PC-9 (cell line): ENCODE data around the gene RRH. TPM values are rescaled to one million over a fixed set of nuclear protein-coding genes. Genes with fewer than 3 reads are reported as not detected.

Experiments used
- BruUV-seq: library from RNA; stranded (reverse); fragments of 400-500 nt; replicated peaks from 2 replicates; lab custom pipeline; 2021; lab: Mats Ljungman, UMichigan
- CTCF ChIA-PET: fragments of 300-600 bp; sonication (Branson Sonifier 250); formaldehyde crosslinking; loops from one replicate; lab custom pipeline; 2022; ENCODE audit warnings: antibody characterized with exemption; lab: Charles Lee
- POLR2A ChIA-PET: fragments of 300-600 bp; sonication (Branson Sonifier 250); formaldehyde crosslinking; loops from one replicate; lab custom pipeline; 2022; ENCODE audit warnings: antibody characterized with exemption; ENCODE audit not compliant: unreplicated experiment; lab: Charles Lee
- DNase-seq, 2 experiments: peaks; one replicate each; pipeline versions ENCODE4 v3.0.0 to v3.0.0-alpha.2; 2015 to 2022; ENCODE audit warnings: mixed read lengths in 1 of 2
- H2AFZ ChIP-seq: fragments of 200-600 bp; sonication (generic); 2 replicates; pipeline ENCODE4 v1.8.1; 2017; ENCODE audit warnings: antibody characterized with exemption
- H3F3A ChIP-seq: fragments of 200-600 bp; sonication (generic); 2 replicates; pipeline ENCODE4 v1.8.1; 2017; ENCODE audit warnings: antibody characterized with exemption, mild to moderate bottlenecking, low read depth; ENCODE audit not compliant: insufficient read depth
- H3K27ac ChIP-seq: fragments of 200-600 bp; sonication (generic); 2 replicates; pipeline ENCODE4 v1.6.1; 2016; ENCODE audit warnings: mixed run types
- H3K27me3 ChIP-seq: fragments of 200-600 bp; sonication (generic); 2 replicates; pipeline ENCODE4 v1.6.1; 2016; ENCODE audit warnings: low read depth, mixed run types; ENCODE audit not compliant: insufficient read depth
- H3K36me3 ChIP-seq: fragments of 200-600 bp; sonication (generic); 2 replicates; pipeline ENCODE4 v1.6.1; 2016; ENCODE audit warnings: low read depth, mixed run types
- H3K4me1 ChIP-seq: fragments of 200-600 bp; sonication (generic); replicated peaks from 2 replicates; pipeline ENCODE4 v1.6.1; 2016; ENCODE audit warnings: mixed run types; ENCODE audit not compliant: insufficient read depth
- H3K4me2 ChIP-seq: fragments of 200-600 bp; sonication (generic); 2 replicates; pipeline ENCODE4 v1.6.1; 2017; ENCODE audit warnings: mixed run types
- H3K4me3 ChIP-seq: fragments of 200-600 bp; sonication (generic); 2 replicates; pipeline ENCODE4 v1.6.1; 2016; ENCODE audit warnings: mixed run types
- H3K79me2 ChIP-seq: fragments of 200-600 bp; sonication (generic); 2 replicates; pipeline ENCODE4 v1.6.1; 2017; ENCODE audit warnings: low read depth, mixed run types
- H3K9me2 ChIP-seq: fragments of 200-600 bp; sonication (generic); 2 replicates; pipeline ENCODE4 v1.8.1; 2017; ENCODE audit warnings: mild to moderate bottlenecking; ENCODE audit not compliant: insufficient read depth
- H3K9me3 ChIP-seq: fragments of 200-600 bp; sonication (generic); 2 replicates; pipeline ENCODE4 v1.8.1; 2016; ENCODE audit warnings: low read depth; ENCODE audit not compliant: insufficient read depth
- H4K20me1 ChIP-seq: fragments of 200-600 bp; sonication (generic); 2 replicates; pipeline ENCODE4 v1.8.1; 2017; ENCODE audit not compliant: insufficient read depth
- CTCF ChIP-seq: fragments of 200-600 bp; sonication (generic); conservative IDR thresholded peaks from 2 replicates; pipeline ENCODE4 v1.6.1; 2017; ENCODE audit warnings: mixed run types, antibody characterized with exemption, mild to moderate bottlenecking, moderate library complexity
- EZH2 ChIP-seq: fragments of 200-600 bp; sonication (generic); IDR thresholded peaks from 2 replicates; pipeline ENCODE4 v1.8.0; 2017; ENCODE audit warnings: antibody characterized with exemption, low read depth
- intact Hi-C: fragments of 100-400 bp; cut with micrococcal nuclease; formaldehyde crosslinking; loops from one replicate; pipeline ENCODE4 v1.10.0; 2022; ENCODE audit not compliant: unreplicated experiment
- total RNA-seq: library from RNA; stranded (reverse); gene quantifications from 2 replicates; pipeline ENCODE4 v1.2.3, GENCODE V29; 2021

Gene RRH
- total RNA-seq, 1 experiment from 2014 or later, result 0.24 TPM

- ChIA-PET CTCF (interaction anchor here (0.7 kb wide), 1 partner anchor 785 kb away, joined by 3 read pairs; no protein-coding TSS in a partner anchor), POLR2A (no interaction called here)
- Histone ChIP-seq H3K36me3 (no peaks in the 10 kb centered on the region), H3K27me3 (no peaks in the 10 kb centered on the region), H3K9me2 (no peaks in the 10 kb centered on the region), H3K4me3 (no peak overlapping the region), H3K4me2 (no peak overlapping the region), H3K4me1 (no peaks in the 10 kb centered on the region), H3K9me3 (no peaks in the 10 kb centered on the region), H4K20me1 (no peaks in the 10 kb centered on the region), H2AFZ (no peak overlapping the region), H3K27ac (no peak overlapping the region), H3F3A (no peaks in the 10 kb centered on the region), H3K79me2 (no peaks in the 10 kb centered on the region)
- no TSS peak for BruUV-seq
- no peak for TF ChIP-seq CTCF
- intact Hi-C loops, result loop anchor here (10.0 kb wide), 1 partner anchor 236 kb away; the partner anchor contains the start of gene MCUB
- DNase-seq, result no peak
Observed at GRCh38 chr4:109801099-109801789, 26.5 kb upstream of the RRH start.

DNA sequence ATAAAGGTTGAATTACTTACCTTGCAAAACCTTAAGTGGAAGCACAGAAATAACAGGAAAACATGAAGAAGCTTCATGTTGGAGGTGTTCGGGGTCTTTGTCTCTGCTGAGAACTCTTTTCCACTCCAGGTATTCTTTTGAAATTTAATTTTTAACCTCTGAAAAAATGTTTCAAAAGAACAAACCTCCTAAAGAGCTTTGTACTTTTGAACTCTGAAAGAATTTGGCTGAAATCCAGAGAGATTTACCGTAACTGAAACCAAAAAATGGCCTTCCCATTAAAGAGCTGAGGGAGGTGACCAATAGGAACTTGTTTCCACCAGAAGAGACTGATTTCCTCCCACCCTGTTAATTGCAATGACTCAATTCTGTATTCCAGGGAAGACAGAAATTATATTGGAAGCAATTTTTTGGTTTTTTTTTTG is 25.9 kb upstream of the RRH start, which contains the start of gene CFI:
CFI (minus strand) TSS at position 105 of the 425 bp plus-strand sequence; CDS start at position 77, 28 bp downstream.
- Histone ChIP-seq H2AFZ (no peak within 1 kb of the TSS), H3K4me2 (no peak within 1 kb of the TSS)

More for the DNA sequence above, 25.9 kb upstream of the RRH start, which contains the start of gene CFI:
- no peak within 1 kb of the TSS for H3K4me3 ChIP-seq
- H3K4me1 ChIP-seq, result no peaks in the 10 kb centered on the region
- H3K27me3 ChIP-seq, result no peaks in the 10 kb centered on the region
- CTCF ChIA-PET, result interaction anchor here (0.7 kb wide), 1 partner anchor 784 kb away, joined by 3 read pairs; no protein-coding TSS in a partner anchor
- no peak within 1 kb of the TSS for H3K27ac ChIP-seq
- BruUV-seq, result no TSS peak
- no peaks in the 10 kb centered on the region for H3F3A ChIP-seq
- H3K9me2 ChIP-seq, result no peaks in the 10 kb centered on the region
- POLR2A ChIA-PET, result interaction anchor here (0.7 kb wide), 1 partner anchor 106 kb away, joined by 7 read pairs; no protein-coding TSS in a partner anchor
- H3K9me3 ChIP-seq, result no peaks in the 10 kb centered on the region
- H3K79me2 ChIP-seq, result no peaks in the 10 kb centered on the region
- TF ChIP-seq EZH2, result no peak
- no peak for TF ChIP-seq CTCF
- H3K36me3 ChIP-seq, result no peaks in the 10 kb centered on the region
- intact Hi-C loops, result loop anchor here (10.0 kb wide), 1 partner anchor 237 kb away; the partner anchor contains the start of gene MCUB
- no peaks in the 10 kb centered on the region for H4K20me1 ChIP-seq
- DNase-seq, result peak in 1 of 2 experiments; percentile 42
